PC-9 (cell line): ENCODE results near the gene PCDH15. TPM values are rescaled to one million over a fixed set of nuclear protein-coding genes. Genes with fewer than 3 reads are reported as not detected.

ENCODE experiments used
- BruUV-seq: library from RNA; stranded (reverse); fragments of 400-500 nt; replicated peaks from 2 replicates; lab custom pipeline; 2021; lab: Mats Ljungman, UMichigan
- CTCF ChIA-PET: fragments of 300-600 bp; sonication (Branson Sonifier 250); formaldehyde crosslinking; loops from one replicate; lab custom pipeline; 2022; ENCODE audit warnings: antibody characterized with exemption; lab: Charles Lee
- POLR2A ChIA-PET: fragments of 300-600 bp; sonication (Branson Sonifier 250); formaldehyde crosslinking; loops from one replicate; lab custom pipeline; 2022; ENCODE audit warnings: antibody characterized with exemption; ENCODE audit not compliant: unreplicated experiment; lab: Charles Lee
- DNase-seq, 2 experiments: peaks; one replicate each; pipeline versions ENCODE4 v3.0.0 to v3.0.0-alpha.2; 2015 to 2022; ENCODE audit warnings: mixed read lengths in 1 of 2
- H2AFZ ChIP-seq: fragments of 200-600 bp; sonication (generic); 2 replicates; pipeline ENCODE4 v1.8.1; 2017; ENCODE audit warnings: antibody characterized with exemption
- H3F3A ChIP-seq: fragments of 200-600 bp; sonication (generic); 2 replicates; pipeline ENCODE4 v1.8.1; 2017; ENCODE audit warnings: antibody characterized with exemption, mild to moderate bottlenecking, low read depth; ENCODE audit not compliant: insufficient read depth
- H3K27ac ChIP-seq: fragments of 200-600 bp; sonication (generic); 2 replicates; pipeline ENCODE4 v1.6.1; 2016; ENCODE audit warnings: mixed run types
- H3K27me3 ChIP-seq: fragments of 200-600 bp; sonication (generic); 2 replicates; pipeline ENCODE4 v1.6.1; 2016; ENCODE audit warnings: low read depth, mixed run types; ENCODE audit not compliant: insufficient read depth
- H3K36me3 ChIP-seq: fragments of 200-600 bp; sonication (generic); 2 replicates; pipeline ENCODE4 v1.6.1; 2016; ENCODE audit warnings: low read depth, mixed run types
- H3K4me1 ChIP-seq: fragments of 200-600 bp; sonication (generic); replicated peaks from 2 replicates; pipeline ENCODE4 v1.6.1; 2016; ENCODE audit warnings: mixed run types; ENCODE audit not compliant: insufficient read depth
- H3K4me2 ChIP-seq: fragments of 200-600 bp; sonication (generic); 2 replicates; pipeline ENCODE4 v1.6.1; 2017; ENCODE audit warnings: mixed run types
- H3K4me3 ChIP-seq: fragments of 200-600 bp; sonication (generic); 2 replicates; pipeline ENCODE4 v1.6.1; 2016; ENCODE audit warnings: mixed run types
- H3K79me2 ChIP-seq: fragments of 200-600 bp; sonication (generic); 2 replicates; pipeline ENCODE4 v1.6.1; 2017; ENCODE audit warnings: low read depth, mixed run types
- H3K9me2 ChIP-seq: fragments of 200-600 bp; sonication (generic); 2 replicates; pipeline ENCODE4 v1.8.1; 2017; ENCODE audit warnings: mild to moderate bottlenecking; ENCODE audit not compliant: insufficient read depth
- H3K9me3 ChIP-seq: fragments of 200-600 bp; sonication (generic); 2 replicates; pipeline ENCODE4 v1.8.1; 2016; ENCODE audit warnings: low read depth; ENCODE audit not compliant: insufficient read depth
- H4K20me1 ChIP-seq: fragments of 200-600 bp; sonication (generic); 2 replicates; pipeline ENCODE4 v1.8.1; 2017; ENCODE audit not compliant: insufficient read depth
- CTCF ChIP-seq: fragments of 200-600 bp; sonication (generic); conservative IDR thresholded peaks from 2 replicates; pipeline ENCODE4 v1.6.1; 2017; ENCODE audit warnings: mixed run types, antibody characterized with exemption, mild to moderate bottlenecking, moderate library complexity
- EZH2 ChIP-seq: fragments of 200-600 bp; sonication (generic); IDR thresholded peaks from 2 replicates; pipeline ENCODE4 v1.8.0; 2017; ENCODE audit warnings: antibody characterized with exemption, low read depth
- intact Hi-C: fragments of 100-400 bp; cut with micrococcal nuclease; formaldehyde crosslinking; loops from one replicate; pipeline ENCODE4 v1.10.0; 2022; ENCODE audit not compliant: unreplicated experiment
- total RNA-seq: library from RNA; stranded (reverse); gene quantifications from 2 replicates; pipeline ENCODE4 v1.2.3, GENCODE V29; 2021

Gene PCDH15
- total RNA-seq, 1 experiment from 2014 or later, result not detected

GRCh38 chr10:54660397-54660796, 140.6 kb downstream of the PCDH15 start:
- H3K4me3 ChIP-seq, result no peak overlapping the region
- intact Hi-C loops, result no loop called here
- no peak for TF ChIP-seq EZH2
- TF ChIP-seq CTCF, result no peak
- no peak overlapping the region for H2AFZ ChIP-seq
- H4K20me1 ChIP-seq, result no peaks in the 10 kb centered on the region
- POLR2A ChIA-PET, result no interaction called here
- no TSS peak for BruUV-seq
- DNase-seq, result no peak
- H3K36me3 ChIP-seq, result no peaks in the 10 kb centered on the region
- no peaks in the 10 kb centered on the region for H3F3A ChIP-seq
- H3K4me2 ChIP-seq, result no peak overlapping the region
- H3K79me2 ChIP-seq, result no peaks in the 10 kb centered on the region
- no peaks in the 10 kb centered on the region; the same call in 1 of the 2 replicates for H3K9me2 ChIP-seq
- no peaks in the 10 kb centered on the region for H3K9me3 ChIP-seq
- H3K27me3 ChIP-seq, result no peaks in the 10 kb centered on the region
- no peaks in the 10 kb centered on the region for H3K4me1 ChIP-seq
- no peak overlapping the region for H3K27ac ChIP-seq
- CTCF ChIA-PET, result no interaction called here

DNA sequence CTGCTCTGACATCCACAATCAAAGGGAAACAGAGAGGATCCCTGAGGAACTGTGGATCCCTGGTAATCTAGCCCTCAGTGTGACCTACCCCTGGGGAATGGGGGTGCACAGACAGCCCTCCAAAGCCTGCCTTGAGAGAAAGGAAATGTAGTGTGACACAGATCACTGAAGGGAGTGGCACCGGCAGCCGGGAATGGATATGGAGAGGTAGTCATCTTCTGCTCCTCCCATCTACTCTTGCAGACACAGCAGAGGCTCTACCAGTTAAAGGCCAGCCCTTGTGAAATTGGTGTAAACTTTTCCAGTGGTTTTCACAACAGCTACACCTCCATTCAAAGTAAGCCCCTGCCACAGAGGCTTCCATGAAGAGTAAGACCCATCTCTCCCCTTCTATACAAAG, 144.4 kb downstream of the PCDH15 start:
- Histone ChIP-seq H3K9me3 (no peaks in the 10 kb centered on the region), H2AFZ (no peak overlapping the region), H4K20me1 (no peaks in the 10 kb centered on the region), H3K27me3 (no peaks in the 10 kb centered on the region), H3F3A (no peaks in the 10 kb centered on the region), H3K4me3 (no peak overlapping the region), H3K79me2 (no peaks in the 10 kb centered on the region), H3K4me1 (no peaks in the 10 kb centered on the region), H3K36me3 (no peaks in the 10 kb centered on the region), H3K4me2 (no peak overlapping the region), H3K27ac (no peak overlapping the region), H3K9me2 (no peaks in the 10 kb centered on the region)
- ChIA-PET CTCF (no interaction called here), POLR2A (no interaction called here)
- no peak for TF ChIP-seq CTCF
- TF ChIP-seq EZH2, result no peak
- BruUV-seq, result no TSS peak
- no peak for DNase-seq
- intact Hi-C loops, result no loop called here

GRCh38 chr10:54653518-54653917, 147.5 kb downstream of the PCDH15 start:
- no peaks in the 10 kb centered on the region for H3K36me3 ChIP-seq
- no peaks in the 10 kb centered on the region for H3K4me1 ChIP-seq
- no peaks in the 10 kb centered on the region for H4K20me1 ChIP-seq
- intact Hi-C loops, result no loop called here
- TF ChIP-seq CTCF (no peak), EZH2 (no peak)
- H3K9me3 ChIP-seq, result no peaks in the 10 kb centered on the region
- BruUV-seq, result no TSS peak
- no peak overlapping the region for H3K27ac ChIP-seq
- DNase-seq, result no peak
- no peaks in the 10 kb centered on the region for H3K9me2 ChIP-seq
- no peaks in the 10 kb centered on the region for H3K27me3 ChIP-seq
- POLR2A ChIA-PET, result no interaction called here
- no peaks in the 10 kb centered on the region for H3F3A ChIP-seq
- H3K79me2 ChIP-seq, result no peaks in the 10 kb centered on the region
- H3K4me2 ChIP-seq, result no peak overlapping the region
- CTCF ChIA-PET, result no interaction called here
- no peak overlapping the region for H2AFZ ChIP-seq
- no peak overlapping the region for H3K4me3 ChIP-seq
